Neuronal stem cell (in vitro differentiated cells): ENCODE data around the gene LYPD6.

ENCODE experiments used
- DNase-seq: peaks from one replicate; pipeline ENCODE4 v3.0.0-alpha.2; 2013; ENCODE audit warnings: low spot score
- H2AFZ ChIP-seq: one replicate; pipeline ENCODE4 v1.6.1; 2013; ENCODE audit warnings: mild to moderate bottlenecking, low read length, inconsistent platforms
- H2AK5ac ChIP-seq: 2 replicates; pipeline ENCODE4 v1.6.1; 2013; ENCODE audit warnings: low read depth, mild to moderate bottlenecking, inconsistent platforms, low read length, moderate library complexity, mixed read lengths
- H2BK120ac ChIP-seq: 2 replicates; pipeline ENCODE4 v1.6.1; 2013; ENCODE audit warnings: low read depth, mild to moderate bottlenecking, inconsistent platforms, low read length, moderate library complexity, mixed read lengths
- H2BK12ac ChIP-seq: one replicate; pipeline ENCODE4 v1.6.1; 2013; ENCODE audit warnings: low read length, inconsistent platforms
- H2BK15ac ChIP-seq: 2 replicates; pipeline ENCODE4 v1.6.1; 2013; ENCODE audit warnings: mild to moderate bottlenecking, low read length, inconsistent platforms, mixed read lengths
- H2BK5ac ChIP-seq: one replicate; pipeline ENCODE4 v1.6.1; 2013; ENCODE audit warnings: inconsistent platforms, mild to moderate bottlenecking, low read length, moderate library complexity
- H3K14ac ChIP-seq: one replicate; pipeline ENCODE4 v1.6.1; 2013; ENCODE audit warnings: low read length, inconsistent platforms
- H3K18ac ChIP-seq: 2 replicates; pipeline ENCODE4 v1.6.1; 2013; ENCODE audit warnings: low read length, inconsistent platforms
- H3K23ac ChIP-seq: 2 replicates; pipeline ENCODE4 v1.6.1; 2013; ENCODE audit warnings: low read depth, mild to moderate bottlenecking, mixed read lengths, low read length, inconsistent platforms; ENCODE audit not compliant: poor library complexity
- H3K27ac ChIP-seq: replicated peaks from 3 replicates; pipeline ENCODE4 v1.5.1; 2013; ENCODE audit warnings: low read length, inconsistent platforms
- H3K27me3 ChIP-seq, 3 experiments: 2 replicates each; pipeline ENCODE4 v1.6.1; 2013; ENCODE audit warnings: low read length in 3 of 3, mild to moderate bottlenecking in 2 of 3, inconsistent platforms in 1 of 3, low read depth in 1 of 3, mixed read lengths in 1 of 3, moderate library complexity in 1 of 3; ENCODE audit not compliant: control insufficient read depth in 3 of 3, insufficient read depth in 3 of 3
- H3K36me3 ChIP-seq, 2 donors: replicated peaks in 1 of 2; 2 replicates each; pipeline ENCODE4 v1.6.1; 2013; ENCODE audit warnings: low read length in 2 of 2; ENCODE audit not compliant: control insufficient read depth in 2 of 2, insufficient read depth in 2 of 2
- H3K4ac ChIP-seq: 2 replicates; pipeline ENCODE4 v1.6.1; 2013; ENCODE audit warnings: inconsistent platforms, mild to moderate bottlenecking, low read length, moderate library complexity
- H3K4me1 ChIP-seq, 2 donors: 1 replicate in 1 of 2; 2 replicates in 1 of 2; pipeline ENCODE4 v1.6.1; 2013; ENCODE audit warnings: low read length in 2 of 2, low read depth in 1 of 2; ENCODE audit not compliant: control insufficient read depth in 2 of 2, insufficient read depth in 1 of 2
- H3K4me2 ChIP-seq: one replicate; pipeline ENCODE4 v1.6.1; 2013; ENCODE audit warnings: mild to moderate bottlenecking, low read length, inconsistent platforms; ENCODE audit not compliant: insufficient read depth, poor library complexity, severe bottlenecking
- H3K4me3 ChIP-seq, 2 donors: 2 replicates each; pipeline ENCODE4 v1.5.1; 2013; ENCODE audit warnings: low read length in 2 of 2, mild to moderate bottlenecking in 2 of 2, inconsistent platforms in 1 of 2, moderate library complexity in 1 of 2
- H3K79me1 ChIP-seq: one replicate; pipeline ENCODE4 v1.6.1; 2013; ENCODE audit warnings: low read depth, mild to moderate bottlenecking, inconsistent platforms, low read length, moderate library complexity
- H3K9ac ChIP-seq: one replicate; pipeline ENCODE4 v1.6.1; 2013; ENCODE audit warnings: mild to moderate bottlenecking, low read depth, low read length, inconsistent platforms; ENCODE audit not compliant: poor library complexity
- H3K9me3 ChIP-seq, 2 donors: replicated peaks in 1 of 2; 2 replicates each; pipeline versions ENCODE3 to v1.6.1; 2013; ENCODE audit warnings: low read length in 2 of 2, mild to moderate bottlenecking in 2 of 2, inconsistent platforms in 1 of 2, low read depth in 1 of 2, mixed read lengths in 1 of 2, moderate library complexity in 1 of 2; ENCODE audit not compliant: control insufficient read depth in 2 of 2, insufficient read depth in 1 of 2
- H4K8ac ChIP-seq: one replicate; pipeline ENCODE4 v1.6.1; 2013; ENCODE audit warnings: low read depth, mild to moderate bottlenecking, inconsistent platforms, low read length, moderate library complexity
- H4K91ac ChIP-seq: one replicate; pipeline ENCODE4 v1.6.1; 2013; ENCODE audit warnings: low read length, low read depth, mild to moderate bottlenecking, inconsistent platforms; ENCODE audit not compliant: poor library complexity
- WGBS, 2 donors: extraction: QIAGEN DNeasy Blood & Tissue Kit; methylation state at CpG; one replicate each; pipeline ENCODE4 v1.1.7; 2013; ENCODE audit warnings: missing lambda C conversion rate in 2 of 2, mixed read lengths in 1 of 2; ENCODE audit not compliant: insufficient read length in 2 of 2, insufficient replicate concordance in 1 of 2; ENCODE audit errors: extremely low coverage in 2 of 2; 5-methylcytosine and 5-hydroxymethylcytosine counted together

LYPD6 gene

GRCh38 chr2:149464396-149464795 lies 134.0 kb downstream of the LYPD6 start:
- no peak overlapping the region for H3K23ac ChIP-seq
- H3K4ac ChIP-seq = no peak overlapping the region
- no peak overlapping the region for H2BK15ac ChIP-seq
- H2BK12ac ChIP-seq = no peak overlapping the region
- H3K9me3 ChIP-seq = peaks cover 0 to 17% of the 10 kb centered on the region in 2 donors
- H2BK5ac ChIP-seq = no peak overlapping the region
- H2BK120ac ChIP-seq = no peak overlapping the region
- H2AK5ac ChIP-seq = no peak overlapping the region
- no peak overlapping the region for H4K91ac ChIP-seq
- H3K4me1 ChIP-seq = peaks cover 0 to 1% of the 10 kb centered on the region in 2 donors
- H3K14ac ChIP-seq = no peak overlapping the region
- H3K4me2 ChIP-seq = no peak overlapping the region
- H3K27me3 ChIP-seq = no peaks in the 10 kb centered on the region
- no peak overlapping the region for H3K9ac ChIP-seq
- no peak overlapping the region for H4K8ac ChIP-seq
- peaks cover 0 to 4% of the 10 kb centered on the region in 2 donors for H3K36me3 ChIP-seq
- no peaks in the 10 kb centered on the region for H3K79me1 ChIP-seq
- no peak overlapping the region for H3K4me3 ChIP-seq
- WGBS, 2 donors = no CpG with 5 or more reads among the region's 7 CpGs
- no peak for DNase-seq
- no peak overlapping the region for H3K18ac ChIP-seq
- H3K27ac ChIP-seq = no peak overlapping the region
- no peak overlapping the region for H2AFZ ChIP-seq

GRCh38 chr2:149465873-149466272 lies 135.5 kb downstream of the LYPD6 start:
- Histone ChIP-seq H3K27me3 (no peaks in the 10 kb centered on the region), H4K8ac (no peak overlapping the region), H4K91ac (no peak overlapping the region), H3K79me1 (no peaks in the 10 kb centered on the region), H3K4me2 (no peak overlapping the region), H3K9ac (no peak overlapping the region), H2BK120ac (no peak overlapping the region), H2AFZ (no peak overlapping the region), H3K9me3 (peaks cover 0 to 8% of the 10 kb centered on the region in 2 donors), H3K4me3 (no peak overlapping the region), H2AK5ac (no peak overlapping the region), H2BK15ac (no peak overlapping the region), H3K36me3 (peaks cover 0 to 4% of the 10 kb centered on the region in 2 donors), H3K4me1 (peaks cover 0 to 1% of the 10 kb centered on the region in 2 donors), H2BK5ac (no peak overlapping the region), H3K23ac (no peak overlapping the region), H2BK12ac (no peak overlapping the region), H3K4ac (no peak overlapping the region), H3K18ac (no peak overlapping the region), H3K27ac (no peak overlapping the region), H3K14ac (no peak overlapping the region)
- WGBS, 2 donors = no CpG with 5 or more reads among the region's 2 CpGs
- DNase-seq = no peak

GRCh38 chr2:149466635-149467034 lies 136.2 kb downstream of the LYPD6 start:
- H3K9me3 ChIP-seq = peaks cover 0 to 4% of the 10 kb centered on the region in 2 donors
- H3K4me2 ChIP-seq = no peak overlapping the region
- H3K18ac ChIP-seq = no peak overlapping the region
- H3K4me1 ChIP-seq = peaks cover 0 to 1% of the 10 kb centered on the region in 2 donors
- H3K4ac ChIP-seq = no peak overlapping the region
- no peak overlapping the region for H4K8ac ChIP-seq
- no peak overlapping the region for H2AK5ac ChIP-seq
- no peak overlapping the region for H2AFZ ChIP-seq
- no peak overlapping the region for H3K27ac ChIP-seq
- no peak overlapping the region for H3K4me3 ChIP-seq
- no peak overlapping the region for H2BK5ac ChIP-seq
- H2BK15ac ChIP-seq = no peak overlapping the region
- no peak overlapping the region for H3K14ac ChIP-seq
- H2BK120ac ChIP-seq = no peak overlapping the region
- H4K91ac ChIP-seq = no peak overlapping the region
- no peak overlapping the region for H3K23ac ChIP-seq
- H2BK12ac ChIP-seq = no peak overlapping the region
- no peak for DNase-seq
- H3K79me1 ChIP-seq = no peaks in the 10 kb centered on the region
- no peaks in the 10 kb centered on the region for H3K27me3 ChIP-seq
- H3K9ac ChIP-seq = no peak overlapping the region
- WGBS, 2 donors = no CpG with 5 or more reads among the region's 3 CpGs
- H3K36me3 ChIP-seq = peaks cover 0 to 4% of the 10 kb centered on the region in 2 donors

GRCh38 chr2:149467436-149467835 lies 137.0 kb downstream of the LYPD6 start:
- H3K23ac ChIP-seq = no peak overlapping the region
- H3K27me3 ChIP-seq = no peaks in the 10 kb centered on the region
- no peak overlapping the region for H4K91ac ChIP-seq
- no peak overlapping the region for H2BK5ac ChIP-seq
- no peak for DNase-seq
- no peak overlapping the region for H3K4me2 ChIP-seq
- H3K36me3 ChIP-seq = peaks cover 0 to 4% of the 10 kb centered on the region in 2 donors
- H2BK120ac ChIP-seq = no peak overlapping the region
- H2AFZ ChIP-seq = no peak overlapping the region
- H3K79me1 ChIP-seq = no peaks in the 10 kb centered on the region
- WGBS, 2 donors = no CpG with 5 or more reads among the region's 2 CpGs
- no peaks in the 10 kb centered on the region for H3K9me3 ChIP-seq
- H3K9ac ChIP-seq = no peak overlapping the region
- H3K4ac ChIP-seq = no peak overlapping the region
- H2BK12ac ChIP-seq = no peak overlapping the region
- H3K4me1 ChIP-seq = peaks cover 0 to 1% of the 10 kb centered on the region in 2 donors
- H3K4me3 ChIP-seq = no peak overlapping the region
- no peak overlapping the region for H2BK15ac ChIP-seq
- H2AK5ac ChIP-seq = no peak overlapping the region
- no peak overlapping the region for H3K18ac ChIP-seq
- H3K14ac ChIP-seq = no peak overlapping the region
- no peak overlapping the region for H3K27ac ChIP-seq
- no peak overlapping the region for H4K8ac ChIP-seq
